Lung (tissue), 16 donors: Measurements from ENCODE around the gene SMCO3. TPM values are rescaled to one million over a fixed set of nuclear protein-coding genes. Genes with fewer than 3 reads are reported as not detected.

Experiments used
- ATAC-seq: fragments of 200-7000 bp; cut with Tn5 transposase; one replicate; pipeline ENCODE4 v1.9.1; 2020; ENCODE audit warnings: moderate number of reproducible peaks; ENCODE audit not compliant: insufficient read depth, low FRiP score
- DNase-seq, 3 donors: peaks; one replicate each; pipeline ENCODE4 v3.0.0-alpha.2; 2013 to 2017
- H3K27ac ChIP-seq, 2 donors: one replicate each; pipeline ENCODE4 v1.5.1; 2013; ENCODE audit warnings: mild to moderate bottlenecking in 2 of 2, moderate library complexity in 2 of 2, control low read depth in 1 of 2, inconsistent platforms in 1 of 2, low read depth in 1 of 2, low read length in 1 of 2
- H3K27me3 ChIP-seq, 3 donors: one replicate each; pipeline ENCODE4 v1.5.1; 2013; ENCODE audit warnings: low read length in 2 of 3; ENCODE audit not compliant: control insufficient read depth in 3 of 3, insufficient read depth in 3 of 3
- H3K36me3 ChIP-seq, 4 donors: one replicate each; pipeline ENCODE4 v1.5.1; 2013; ENCODE audit warnings: low read length in 4 of 4, mild to moderate bottlenecking in 1 of 4, moderate library complexity in 1 of 4; ENCODE audit not compliant: control insufficient read depth in 4 of 4, insufficient read depth in 4 of 4
- H3K4me1 ChIP-seq, 5 donors: one replicate each; pipeline ENCODE4 v1.5.1; 2013; ENCODE audit warnings: low read length in 5 of 5, mild to moderate bottlenecking in 2 of 5, moderate library complexity in 1 of 5; ENCODE audit not compliant: control insufficient read depth in 5 of 5, insufficient read depth in 5 of 5
- H3K4me3 ChIP-seq: one replicate; pipeline ENCODE4 v1.5.1; 2013; ENCODE audit warnings: mild to moderate bottlenecking, control low read depth, moderate library complexity
- H3K9ac ChIP-seq, 2 donors: one replicate each; pipeline ENCODE4 v1.5.1; 2013; ENCODE audit warnings: low read length in 2 of 2, control low read depth in 1 of 2; ENCODE audit not compliant: insufficient read depth in 1 of 2
- H3K9me3 ChIP-seq, 4 donors: one replicate each; pipeline ENCODE4 v1.5.1; 2013; ENCODE audit warnings: low read length in 3 of 4, mild to moderate bottlenecking in 1 of 4, moderate library complexity in 1 of 4; ENCODE audit not compliant: control insufficient read depth in 4 of 4, insufficient read depth in 3 of 4
- WGBS, 2 donors: extraction: QIAGEN DNeasy Blood & Tissue Kit; methylation state at CpG; one replicate each; pipeline ENCODE4 v1.1.7; 2013; 5-methylcytosine and 5-hydroxymethylcytosine counted together
- long read RNA-seq, 5 donors: transcript quantifications; one replicate each; lab custom pipeline, GENCODE V29; 2026
- polyA plus RNA-seq, 2 donors: library from polyadenylated mRNA; stranded (reverse); fragments of 200-250 nt; gene quantifications; one replicate each; pipeline ENCODE4 v1.2.1, GENCODE V29; 2013
- total RNA-seq, 2 donors: library from RNA; depleted of rRNA in 1 of 2; stranded (reverse); fragments of >200 nt in 1 of 2; gene quantifications; one replicate each; pipeline ENCODE4 v1.2.1, GENCODE V29; 2014 to 2021
- TF ChIP-seq, protein P1 (sequence below): IDR thresholded peaks from 2 replicates; pipeline ENCODE4 v1.5.1; 2012; ENCODE audit warnings: mild to moderate bottlenecking; ENCODE audit errors: control extremely low read depth, extremely low read depth
- donor health status: control.
- donor health status: control.
- donor health status: Bipolar disorder and iron deficiency.
- donor health status: healthy.
- donor health status: DM: yes; HTN: yes; CAD: no.

SMCO3 gene
- total RNA-seq (1 to 10 TPM in 1 of 2 donors, under 1 TPM in 1; 0.80 to 1.3 TPM), polyA plus RNA-seq (under 1 TPM; 0.27 to 0.61 TPM)
- long read RNA-seq, donor 1, partial matches to known transcripts = 8 of 8 reads
- long read RNA-seq, donor 1, other reads (novel, unspliced or antisense) = 0 of 8 reads
- long read RNA-seq, donor 2 = 0 reads
- long read RNA-seq, donor 3 = 0 reads
- long read RNA-seq, donor 4 = 0 reads
- long read RNA-seq, donor 5 = 0 reads

- peak within 1 kb of the TSS in 1 of 2 donors; percentile 17 for H3K9ac ChIP-seq
- H3K27ac ChIP-seq = no peak within 1 kb of the TSS
- DNase-seq (no peak), ATAC-seq (no peak)
- 88 to 92% methylated on average over 3 of the region's 3 CpGs for WGBS, 2 donors
- no peaks in the 10 kb centered on the region for H3K4me1 ChIP-seq
- H3K4me3 ChIP-seq = no peak within 1 kb of the TSS
- TF ChIP-seq, protein P1, sequence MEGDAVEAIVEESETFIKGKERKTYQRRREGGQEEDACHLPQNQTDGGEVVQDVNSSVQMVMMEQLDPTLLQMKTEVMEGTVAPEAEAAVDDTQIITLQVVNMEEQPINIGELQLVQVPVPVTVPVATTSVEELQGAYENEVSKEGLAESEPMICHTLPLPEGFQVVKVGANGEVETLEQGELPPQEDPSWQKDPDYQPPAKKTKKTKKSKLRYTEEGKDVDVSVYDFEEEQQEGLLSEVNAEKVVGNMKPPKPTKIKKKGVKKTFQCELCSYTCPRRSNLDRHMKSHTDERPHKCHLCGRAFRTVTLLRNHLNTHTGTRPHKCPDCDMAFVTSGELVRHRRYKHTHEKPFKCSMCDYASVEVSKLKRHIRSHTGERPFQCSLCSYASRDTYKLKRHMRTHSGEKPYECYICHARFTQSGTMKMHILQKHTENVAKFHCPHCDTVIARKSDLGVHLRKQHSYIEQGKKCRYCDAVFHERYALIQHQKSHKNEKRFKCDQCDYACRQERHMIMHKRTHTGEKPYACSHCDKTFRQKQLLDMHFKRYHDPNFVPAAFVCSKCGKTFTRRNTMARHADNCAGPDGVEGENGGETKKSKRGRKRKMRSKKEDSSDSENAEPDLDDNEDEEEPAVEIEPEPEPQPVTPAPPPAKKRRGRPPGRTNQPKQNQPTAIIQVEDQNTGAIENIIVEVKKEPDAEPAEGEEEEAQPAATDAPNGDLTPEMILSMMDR = no peak
- no peaks in the 10 kb centered on the region for H3K36me3 ChIP-seq
- no peaks in the 10 kb centered on the region for H3K9me3 ChIP-seq
- peaks cover 0 to 5% (median 0%) of the 10 kb centered on the region in 3 donors for H3K27me3 ChIP-seq
These were observed at the start of gene SMCO3 for GRCh38 chr12:14814014-14814413. SMCO3 (minus strand) TSS chr12:14814182; CDS start chr12:14806680, 7,502 bp downstream.

DNA sequence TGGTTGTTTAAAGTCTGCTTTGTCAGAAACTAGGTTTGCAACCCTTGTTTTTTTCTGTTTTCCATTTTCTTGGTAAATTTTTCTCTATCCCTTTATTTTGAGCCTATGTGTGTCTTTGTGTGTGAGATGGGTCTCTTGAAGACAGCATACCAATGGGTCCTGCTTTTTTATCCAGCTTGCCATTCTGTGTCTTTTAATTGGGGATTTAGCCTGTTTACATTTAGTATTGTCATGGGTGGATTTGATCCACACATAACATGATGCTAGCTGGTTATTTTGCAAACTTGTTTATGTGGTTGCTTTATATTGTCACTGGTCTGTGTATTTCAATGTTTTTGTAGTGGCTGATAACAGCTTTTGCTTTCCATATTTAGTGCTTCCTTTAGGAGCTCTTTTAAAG, 46.5 kb upstream of the SMCO3 start:
- Histone ChIP-seq H3K27me3 (no peaks in the 10 kb centered on the region), H3K27ac (no peak overlapping the region), H3K4me1 (no peaks in the 10 kb centered on the region), H3K36me3 (no peaks in the 10 kb centered on the region), H3K4me3 (no peak overlapping the region), H3K9ac (no peak overlapping the region), H3K9me3 (peaks cover 0 to 8% (median 3%) of the 10 kb centered on the region in 4 donors)
- ATAC-seq = no peak
- no peak for DNase-seq
- TF ChIP-seq, protein P1 = no peak

DNA sequence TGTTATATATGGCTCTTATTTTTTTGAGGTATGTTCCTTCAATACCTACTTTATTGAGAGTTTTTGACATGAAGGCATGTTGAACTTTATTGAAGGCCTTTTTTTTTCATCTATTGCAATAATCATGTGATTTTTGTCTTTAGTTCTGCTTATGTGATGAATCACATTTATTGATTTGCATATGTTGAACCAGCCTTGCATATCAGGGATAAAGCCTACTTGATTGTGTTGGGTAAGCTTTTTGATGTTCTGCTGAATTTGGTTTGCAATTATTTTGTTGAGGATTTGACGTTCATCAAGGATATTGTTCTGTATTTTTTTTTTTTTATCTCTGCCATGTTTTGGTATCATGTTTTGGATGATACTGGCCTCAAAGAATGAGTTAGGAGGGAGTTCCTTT, 44.5 kb upstream of the SMCO3 start:
- Histone ChIP-seq H3K36me3 (no peaks in the 10 kb centered on the region), H3K9me3 (peaks cover 0 to 8% (median 3%) of the 10 kb centered on the region in 4 donors), H3K4me1 (peaks cover 0 to 16% (median 2%) of the 10 kb centered on the region in 5 donors), H3K4me3 (no peak overlapping the region), H3K27ac (no peak overlapping the region), H3K27me3 (no peaks in the 10 kb centered on the region), H3K9ac (no peak overlapping the region)
- WGBS, 2 donors = 94 to 97% methylated on average over 1 of the region's 1 CpG
- TF ChIP-seq, protein P1 = no peak
- DNase-seq = no peak
- no peak for ATAC-seq

GRCh38 chr12:14854586-14855183, 40.7 kb upstream of the SMCO3 start:
- Histone ChIP-seq H3K9ac (no peak overlapping the region), H3K36me3 (no peaks in the 10 kb centered on the region), H3K27ac (no peak overlapping the region), H3K4me3 (no peak overlapping the region), H3K27me3 (no peaks in the 10 kb centered on the region), H3K9me3 (peaks cover 0 to 5% (median 0%) of the 10 kb centered on the region in 4 donors), H3K4me1 (peaks cover 0 to 17% (median 2%) of the 10 kb centered on the region in 5 donors)
- TF ChIP-seq, protein P1 = no peak
- 64 to 77% methylated on average over 6 of the region's 6 CpGs for WGBS, 2 donors
- DNase-seq (peak in 1 of 3 donors; percentile 27), ATAC-seq (no peak)
